H9 (cell line): Measurements from ENCODE around the gene TIA1. TPM values are rescaled to one million over a fixed set of nuclear protein-coding genes. Genes with fewer than 3 reads are reported as not detected.

Source experiments
- DNase-seq: peaks from one replicate; pipeline ENCODE4 v3.0.0-alpha.2; 2017
- H2AFZ ChIP-seq: one replicate; pipeline ENCODE4 v1.6.1; 2013; ENCODE audit warnings: mild to moderate bottlenecking, low read length, control low read depth, moderate library complexity
- H2AK5ac ChIP-seq: 2 replicates; pipeline ENCODE4 v1.6.1; 2013; ENCODE audit warnings: low read length, control low read depth, mixed read lengths; ENCODE audit not compliant: insufficient read length
- H2BK120ac ChIP-seq: one replicate; pipeline ENCODE4 v1.6.1; 2013; ENCODE audit warnings: low read depth, mild to moderate bottlenecking, low read length, control low read depth, inconsistent platforms; ENCODE audit not compliant: poor library complexity, severe bottlenecking
- H2BK12ac ChIP-seq: 2 replicates; pipeline ENCODE4 v1.6.1; 2013; ENCODE audit warnings: low read length, control low read depth, mixed read lengths, low read depth; ENCODE audit not compliant: insufficient read length
- H2BK15ac ChIP-seq: 2 replicates; pipeline ENCODE4 v1.6.1; 2013; ENCODE audit warnings: low read depth, low read length, control low read depth
- H2BK20ac ChIP-seq: one replicate; pipeline ENCODE4 v1.6.1; 2013; ENCODE audit warnings: low read depth, mild to moderate bottlenecking, low read length, control low read depth, inconsistent platforms; ENCODE audit not compliant: poor library complexity, severe bottlenecking
- H2BK5ac ChIP-seq: 2 replicates; pipeline ENCODE4 v1.6.1; 2013; ENCODE audit warnings: low read length, control low read depth, mixed read lengths; ENCODE audit not compliant: insufficient read length
- H3K14ac ChIP-seq: 2 replicates; pipeline ENCODE4 v1.6.1; 2013; ENCODE audit warnings: low read length, control low read depth; ENCODE audit not compliant: insufficient read depth
- H3K18ac ChIP-seq: 2 replicates; pipeline ENCODE4 v1.6.1; 2013; ENCODE audit warnings: low read depth, mild to moderate bottlenecking, mixed read lengths, low read length, control low read depth; ENCODE audit not compliant: insufficient read length
- H3K23ac ChIP-seq: 2 replicates; pipeline ENCODE4 v1.6.1; 2013; ENCODE audit warnings: low read length, control low read depth, mixed read lengths, low read depth; ENCODE audit not compliant: insufficient read length
- H3K23me2 ChIP-seq: 2 replicates; pipeline ENCODE4 v1.6.1; 2013; ENCODE audit warnings: low read depth, mild to moderate bottlenecking, mixed read lengths, low read length, control low read depth; ENCODE audit not compliant: insufficient read length, poor library complexity, severe bottlenecking
- H3K27ac ChIP-seq: 2 replicates; pipeline ENCODE4 v1.5.1; 2013; ENCODE audit warnings: low read length, control low read depth, mixed read lengths, low read depth; ENCODE audit not compliant: insufficient read length
- H3K27me3 ChIP-seq: 2 replicates; pipeline ENCODE4 v1.6.1; 2013; ENCODE audit warnings: low read length, control low read depth, inconsistent platforms; ENCODE audit not compliant: insufficient read depth
- H3K4ac ChIP-seq: 2 replicates; pipeline ENCODE4 v1.6.1; 2013; ENCODE audit warnings: low read depth, mild to moderate bottlenecking, control low read depth, inconsistent platforms, low read length, moderate library complexity
- H3K4me1 ChIP-seq: 2 replicates; pipeline ENCODE4 v1.6.1; 2013; ENCODE audit warnings: low read length, control low read depth, inconsistent platforms; ENCODE audit not compliant: insufficient read depth
- H3K4me2 ChIP-seq: 2 replicates; pipeline ENCODE4 v1.6.1; 2013; ENCODE audit warnings: low read length, control low read depth, mixed read lengths; ENCODE audit not compliant: insufficient read length, insufficient read depth
- H3K56ac ChIP-seq: 2 replicates; pipeline ENCODE4 v1.6.1; 2013; ENCODE audit warnings: low read depth, mild to moderate bottlenecking, mixed read lengths, low read length, control low read depth; ENCODE audit not compliant: insufficient read length
- H3K79me1 ChIP-seq: 2 replicates; pipeline ENCODE4 v1.6.1; 2013; ENCODE audit warnings: low read depth, mild to moderate bottlenecking, moderate library complexity, low read length, control low read depth, inconsistent platforms; ENCODE audit not compliant: insufficient read depth, poor library complexity, severe bottlenecking
- H3K79me2 ChIP-seq: 2 replicates; pipeline ENCODE4 v1.6.1; 2013; ENCODE audit warnings: low read length, control low read depth, inconsistent platforms; ENCODE audit not compliant: insufficient read depth
- H3K9ac ChIP-seq: 2 replicates; pipeline ENCODE4 v1.6.1; 2013; ENCODE audit warnings: low read length, control low read depth, mixed read lengths; ENCODE audit not compliant: insufficient read length; ENCODE audit errors: extremely low read depth
- H3K9me3 ChIP-seq: one replicate; pipeline ENCODE4 v1.6.1; 2013; ENCODE audit warnings: low read depth, low read length, inconsistent platforms; ENCODE audit not compliant: control insufficient read depth
- H3T11ph ChIP-seq: one replicate; pipeline ENCODE4 v1.6.1; 2013; ENCODE audit warnings: mild to moderate bottlenecking, low read length, control low read depth, inconsistent platforms
- H4K20me1 ChIP-seq: one replicate; pipeline ENCODE4 v1.6.1; 2013; ENCODE audit not compliant: control insufficient read depth, insufficient read length, insufficient read depth
- H4K5ac ChIP-seq: 2 replicates; pipeline ENCODE4 v1.6.1; 2013; ENCODE audit warnings: low read depth, mild to moderate bottlenecking, mixed read lengths, low read length, control low read depth; ENCODE audit not compliant: insufficient read length
- H4K8ac ChIP-seq: replicated peaks from 2 replicates; pipeline ENCODE4 v1.6.1; 2013; ENCODE audit warnings: low read length, control low read depth, mixed read lengths, low read depth; ENCODE audit not compliant: insufficient read length
- H4K91ac ChIP-seq: 2 replicates; pipeline ENCODE4 v1.6.1; 2013; ENCODE audit warnings: low read depth, mild to moderate bottlenecking, moderate library complexity, mixed read lengths, low read length, control low read depth; ENCODE audit not compliant: insufficient read length
- H3K27ac Mint-ChIP-seq, 3 experiments: 2 replicates in 2 of 3; 3 replicates in 1 of 3; pipeline ENCODE4 v1.8.0; 2020 to 2021; ENCODE audit warnings: mixed read lengths in 3 of 3, mild to moderate bottlenecking in 1 of 3, moderate library complexity in 1 of 3
- H3K27me3 Mint-ChIP-seq: 2 replicates; pipeline ENCODE4 v1.8.0; 2021; ENCODE audit warnings: low read depth, mild to moderate bottlenecking, moderate library complexity, mixed read lengths
- H3K36me3 Mint-ChIP-seq, 3 experiments: 2 replicates in 2 of 3; 3 replicates in 1 of 3; pipeline ENCODE4 v1.8.0; 2020 to 2021; ENCODE audit warnings: low read depth in 3 of 3, mixed read lengths in 3 of 3; ENCODE audit not compliant: insufficient read depth in 1 of 3
- H3K4me1 Mint-ChIP-seq, 2 experiments: 2 replicates each; pipeline ENCODE4 v1.8.0; 2020; ENCODE audit warnings: mixed read lengths in 2 of 2
- H3K4me3 Mint-ChIP-seq, 2 experiments: 2 replicates in 1 of 2; 3 replicates in 1 of 2; pipeline ENCODE4 v1.8.0; 2020 to 2021; ENCODE audit warnings: mild to moderate bottlenecking in 2 of 2, mixed read lengths in 2 of 2, moderate library complexity in 1 of 2
- H3K9me3 Mint-ChIP-seq, 2 experiments: 2 replicates in 1 of 2; 3 replicates in 1 of 2; pipeline ENCODE4 v1.8.0; 2020; ENCODE audit warnings: mild to moderate bottlenecking in 2 of 2, mixed read lengths in 2 of 2, moderate library complexity in 1 of 2
- WGBS: extraction: QIAGEN DNeasy Blood & Tissue Kit; methylation state at CpG from one replicate; pipeline ENCODE4 v1.1.7; 2013; ENCODE audit warnings: missing lambda C conversion rate, low lambda C conversion rate, mixed read lengths; ENCODE audit not compliant: insufficient read length; ENCODE audit errors: extremely low coverage; 5-methylcytosine and 5-hydroxymethylcytosine counted together
- total RNA-seq: library from RNA; stranded (reverse); gene quantifications from 2 replicates; pipeline ENCODE4 v1.2.1, GENCODE V29; 2021
- TF ChIP-seq, protein P1 (sequence below): fragments of 200-600 bp; sonication (generic); conservative IDR thresholded peaks from 3 replicates; pipeline ENCODE4 v1.8.0; 2021; ENCODE audit warnings: antibody characterized with exemption, mild to moderate bottlenecking

The TIA1 gene
- total RNA-seq, 1 experiment from 2014 or later = 193 TPM

DNA sequence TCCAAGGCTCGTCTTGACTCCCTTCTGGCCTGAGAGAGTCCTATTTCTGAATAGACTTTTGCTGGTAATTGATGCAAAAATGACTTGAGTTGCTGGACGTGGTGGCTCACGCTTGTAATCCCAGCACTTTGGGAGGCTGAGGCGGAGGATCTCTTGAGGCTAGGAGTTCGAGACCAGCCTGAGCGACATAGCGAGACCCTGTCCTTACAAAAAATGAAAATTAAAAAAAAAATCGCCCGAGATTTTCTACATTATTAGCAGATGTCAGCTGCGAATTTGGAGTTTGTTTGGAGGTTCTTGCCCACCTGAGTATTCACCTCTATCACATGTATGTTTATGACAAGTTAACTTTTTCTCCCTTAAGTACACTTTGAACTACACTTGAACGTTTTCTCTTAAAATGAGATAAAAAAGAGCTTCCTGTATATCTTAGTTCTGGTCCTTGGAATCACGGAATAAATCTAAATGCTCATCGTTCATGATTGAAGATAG lies 57.1 kb downstream of the TIA1 start:
- H3K27ac Mint-ChIP-seq = peak overlapping the region; percentile 95 to 99 (median 97); a peak in 6 of 7 replicates
- H3K9ac ChIP-seq = no peak overlapping the region

More for the DNA sequence above, 57.1 kb downstream of the TIA1 start:
- no peaks in the 10 kb centered on the region for H3K4me1 ChIP-seq
- H4K5ac ChIP-seq = no peak overlapping the region
- no peak overlapping the region for H2AK5ac ChIP-seq
- H2BK15ac ChIP-seq = no peak overlapping the region
- DNase-seq = no peak
- H3K56ac ChIP-seq = no peak overlapping the region
- H3K79me2 ChIP-seq = no peaks in the 10 kb centered on the region
- H3K27me3 ChIP-seq = no peaks in the 10 kb centered on the region
- TF ChIP-seq, protein P1, sequence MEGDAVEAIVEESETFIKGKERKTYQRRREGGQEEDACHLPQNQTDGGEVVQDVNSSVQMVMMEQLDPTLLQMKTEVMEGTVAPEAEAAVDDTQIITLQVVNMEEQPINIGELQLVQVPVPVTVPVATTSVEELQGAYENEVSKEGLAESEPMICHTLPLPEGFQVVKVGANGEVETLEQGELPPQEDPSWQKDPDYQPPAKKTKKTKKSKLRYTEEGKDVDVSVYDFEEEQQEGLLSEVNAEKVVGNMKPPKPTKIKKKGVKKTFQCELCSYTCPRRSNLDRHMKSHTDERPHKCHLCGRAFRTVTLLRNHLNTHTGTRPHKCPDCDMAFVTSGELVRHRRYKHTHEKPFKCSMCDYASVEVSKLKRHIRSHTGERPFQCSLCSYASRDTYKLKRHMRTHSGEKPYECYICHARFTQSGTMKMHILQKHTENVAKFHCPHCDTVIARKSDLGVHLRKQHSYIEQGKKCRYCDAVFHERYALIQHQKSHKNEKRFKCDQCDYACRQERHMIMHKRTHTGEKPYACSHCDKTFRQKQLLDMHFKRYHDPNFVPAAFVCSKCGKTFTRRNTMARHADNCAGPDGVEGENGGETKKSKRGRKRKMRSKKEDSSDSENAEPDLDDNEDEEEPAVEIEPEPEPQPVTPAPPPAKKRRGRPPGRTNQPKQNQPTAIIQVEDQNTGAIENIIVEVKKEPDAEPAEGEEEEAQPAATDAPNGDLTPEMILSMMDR = no peak
- WGBS = no CpG with 5 or more reads among the region's 13 CpGs
- peak overlapping the region; percentile 63 for H3K4me2 ChIP-seq
- no peak overlapping the region for H4K8ac ChIP-seq
- no peak overlapping the region for H3K14ac ChIP-seq
- H3K9me3 ChIP-seq = no peaks in the 10 kb centered on the region
- no peaks in the 10 kb centered on the region for H4K20me1 ChIP-seq
- H3K18ac ChIP-seq = no peak overlapping the region
- H3K79me1 ChIP-seq = no peaks in the 10 kb centered on the region
- H3K4me1 Mint-ChIP-seq = peaks cover 9 to 12% of the 10 kb centered on the region in 2 experiments; a peak in 3 of 4 replicates
- no peak overlapping the region for H3K4ac ChIP-seq
- no peaks in the 10 kb centered on the region for H3K23me2 ChIP-seq
- no peaks in the 10 kb centered on the region for H3K9me3 Mint-ChIP-seq
- no peak overlapping the region for H2BK12ac ChIP-seq
- H2BK5ac ChIP-seq = no peak overlapping the region
- no peaks in the 10 kb centered on the region for H3K27me3 Mint-ChIP-seq
- no peak overlapping the region for H3T11ph ChIP-seq
- peak overlapping the region; percentile 92 to 95 for H3K4me3 Mint-ChIP-seq
- no peak overlapping the region for H4K91ac ChIP-seq
- no peak overlapping the region for H2BK120ac ChIP-seq
- H2AFZ ChIP-seq = no peak overlapping the region
- peaks cover 0 to 5% (median 0%) of the 10 kb centered on the region in 3 experiments; a peak in 1 of 7 replicates for H3K36me3 Mint-ChIP-seq
- no peak overlapping the region for H3K27ac ChIP-seq
- H3K23ac ChIP-seq = no peak overlapping the region
- H2BK20ac ChIP-seq = no peak overlapping the region
